CD4-positive, alpha-beta T cell treated with Interleukin-21 for 1 hour (primary cell): Measurements from ENCODE around the gene IFT25.

Experiments
- DNase-seq: peaks from one replicate; pipeline ENCODE4 v3.0.0-alpha.2; 2020

IFT25 gene

GRCh38 chr1:53956308-53957168 lies 11.0 kb upstream of the IFT25 start:
- DNase-seq, result no peak

DNA sequence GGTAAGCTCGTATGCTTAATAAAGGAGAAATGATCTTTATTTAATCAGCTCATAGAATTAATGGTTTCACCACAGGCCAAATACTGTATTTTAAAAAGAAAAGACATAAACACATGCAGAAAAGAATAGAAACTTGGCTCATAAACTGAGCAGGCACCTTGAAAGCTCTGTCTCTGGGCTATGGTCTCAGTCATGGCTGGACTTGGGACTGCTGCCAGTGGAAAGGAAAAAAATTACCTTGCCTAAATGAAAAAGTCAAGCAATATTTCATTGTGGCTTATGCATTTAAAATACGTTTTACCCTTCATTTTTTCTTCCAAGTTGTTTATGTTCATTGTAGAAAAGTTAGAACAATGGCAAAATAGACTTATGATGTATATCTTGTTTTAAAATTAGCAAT lies 8.6 kb upstream of the IFT25 start:
- no peak for DNase-seq

DNA sequence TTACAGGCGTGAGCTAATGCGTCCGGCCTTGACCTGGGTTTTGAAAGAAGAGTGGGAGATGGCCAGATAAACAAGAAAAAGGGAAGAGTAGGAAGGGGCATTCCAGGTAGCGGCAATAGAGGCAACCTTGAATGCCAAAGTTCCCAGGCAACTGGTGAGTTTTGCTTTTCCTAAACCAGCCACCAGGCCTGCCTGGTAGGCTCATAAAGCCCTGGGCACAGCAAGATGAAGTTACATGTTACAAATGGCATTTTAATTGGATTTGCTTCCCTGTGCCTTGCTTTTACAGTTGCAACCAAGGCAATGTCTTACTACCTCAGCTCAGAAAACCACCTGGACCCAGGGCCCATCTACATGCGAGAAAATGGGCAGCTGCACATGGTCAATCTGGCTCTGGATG lies 6.2 kb upstream of the IFT25 start:
- no peak for DNase-seq

DNA sequence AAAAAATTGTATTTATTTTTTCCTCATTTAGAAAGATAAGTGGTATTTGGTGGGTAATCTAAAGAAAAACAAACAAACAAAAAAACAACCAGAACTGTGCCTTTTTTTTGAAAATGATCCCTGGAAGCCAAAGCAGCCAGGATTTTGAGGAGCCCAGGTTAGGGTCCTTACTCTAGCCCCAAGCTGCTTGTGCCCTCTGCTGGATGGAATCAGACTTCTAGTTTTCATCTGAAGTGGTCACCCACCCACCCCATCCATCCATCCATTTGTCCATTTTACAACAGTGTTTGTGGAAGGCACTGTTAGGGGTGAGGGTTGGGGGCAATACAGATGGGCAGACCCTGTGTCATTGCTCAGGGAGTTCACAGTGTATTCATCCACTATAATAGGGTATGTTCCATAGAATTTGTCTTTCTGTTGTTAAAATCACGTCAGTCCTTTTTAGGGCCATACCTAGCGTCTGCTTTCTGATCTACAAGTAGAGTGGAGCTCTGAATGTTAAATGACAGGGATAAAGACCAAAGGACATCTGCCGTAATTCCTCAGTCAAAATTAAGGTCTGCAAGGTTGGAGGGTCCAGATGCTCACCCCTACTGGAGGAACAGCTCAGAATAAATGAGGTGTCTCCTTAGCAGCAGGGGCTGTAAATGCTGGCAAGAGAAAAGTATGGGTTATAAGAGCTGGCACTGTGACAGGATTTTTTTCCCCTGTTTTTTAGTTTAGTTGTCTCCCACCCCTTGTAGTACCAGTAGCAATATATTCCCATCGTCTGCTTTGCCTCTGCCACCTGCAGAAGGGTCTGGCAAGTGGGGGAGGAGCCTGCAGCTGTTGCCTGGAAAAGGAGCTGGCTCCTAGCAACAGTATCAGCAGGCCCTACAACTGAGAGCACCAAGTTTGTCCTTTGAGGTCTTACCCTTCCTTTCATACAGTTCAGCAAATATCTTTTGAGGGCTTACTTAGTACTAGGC lies 3.8 kb upstream of the IFT25 start:
- peak; percentile 39 for DNase-seq

DNA sequence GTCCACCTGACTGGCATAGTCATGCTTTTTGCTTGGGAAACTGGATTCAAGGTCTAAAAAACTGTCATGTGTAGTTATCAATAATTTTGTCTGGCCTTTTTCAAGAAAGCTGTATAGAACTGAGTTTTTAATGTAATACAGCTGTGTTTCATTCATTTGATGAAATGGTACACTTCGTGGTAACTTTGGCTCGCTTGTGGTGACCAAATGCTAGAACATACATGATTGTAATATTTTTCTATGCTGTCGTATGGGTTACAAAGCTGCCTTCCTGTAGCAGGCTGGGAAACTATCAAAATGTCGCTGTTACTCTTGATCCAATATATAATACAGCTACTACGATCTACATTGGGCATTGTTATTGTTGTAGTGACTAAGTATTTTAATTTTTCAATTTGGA lies 2.8 kb upstream of the IFT25 start:
- DNase-seq, result no peak

- no peak for DNase-seq
Observed at GRCh38 chr1:53947172-53947907, 1.8 kb upstream of the IFT25 start.

- DNase-seq, result no peak
Observed at GRCh38 chr1:53946252-53947171, 1.0 kb upstream of the IFT25 start, which contains the start of gene LRRC42. Gene LRRC42, plus strand, starts transcription at chr1:53946350. Its CDS starts 5,650 bp downstream, at chr1:53952000.

- DNase-seq, result no peak
Observed at GRCh38 chr1:53945183-53945432, 391 bp downstream of the IFT25 start.

- no peak for DNase-seq
Observed at GRCh38 chr1:53944469-53945182, 873 bp downstream of the IFT25 start.

GRCh38 chr1:53943490-53944043 lies 1.9 kb downstream of the IFT25 start:
- DNase-seq, result no peak

- no peak for DNase-seq
Observed at GRCh38 chr1:53943090-53943489, 2.4 kb downstream of the IFT25 start.

DNA sequence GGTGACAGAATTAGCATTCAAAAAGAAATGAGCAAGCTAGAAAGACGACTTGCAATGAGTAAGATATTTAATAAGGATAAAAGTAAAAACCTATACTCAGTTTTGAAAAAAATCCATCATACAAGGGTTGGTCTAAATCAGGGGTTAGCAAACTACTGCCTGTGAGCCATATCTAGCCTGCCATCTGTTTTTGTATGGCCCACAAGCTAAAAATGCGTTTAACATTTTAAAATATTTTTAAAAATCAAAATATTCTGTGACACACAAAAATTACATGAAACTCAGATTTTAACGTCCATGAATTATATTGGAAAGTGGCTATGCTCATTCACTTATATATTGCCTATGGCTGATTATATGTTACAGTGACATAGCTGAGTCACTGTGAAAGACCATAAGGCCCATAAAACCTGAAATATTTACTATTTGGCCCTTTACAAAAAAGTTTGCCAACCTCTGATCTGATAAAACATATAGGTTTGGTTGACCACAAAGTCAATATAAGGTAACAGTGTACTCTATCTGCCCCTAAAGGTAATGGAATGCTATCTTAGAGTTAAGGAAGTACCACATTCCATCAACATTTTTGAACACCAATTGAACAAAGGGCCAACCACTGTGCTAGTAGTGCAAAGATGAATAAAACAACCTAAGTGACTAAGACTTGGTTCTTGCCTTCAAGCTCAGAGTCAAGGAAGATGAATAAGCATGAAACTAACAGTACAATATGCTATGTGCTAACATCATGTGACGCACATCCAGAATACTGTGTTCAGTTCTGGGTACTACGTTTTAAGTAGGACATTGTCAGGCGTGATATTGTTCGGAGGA lies 3.2 kb downstream of the IFT25 start:
- DNase-seq, result no peak

GRCh38 chr1:53938136-53938830 lies 7.2 kb downstream of the IFT25 start:
- DNase-seq, result no peak

GRCh38 chr1:53936430-53936829 lies 9.1 kb downstream of the IFT25 start:
- no peak for DNase-seq

- no peak for DNase-seq
Observed at GRCh38 chr1:53934170-53934765, 11.2 kb downstream of the IFT25 start.

- no peak for DNase-seq
Observed at GRCh38 chr1:53931523-53931922, 14.0 kb downstream of the IFT25 start.

GRCh38 chr1:53930932-53931331 lies 14.6 kb downstream of the IFT25 start:
- DNase-seq, result no peak

DNA sequence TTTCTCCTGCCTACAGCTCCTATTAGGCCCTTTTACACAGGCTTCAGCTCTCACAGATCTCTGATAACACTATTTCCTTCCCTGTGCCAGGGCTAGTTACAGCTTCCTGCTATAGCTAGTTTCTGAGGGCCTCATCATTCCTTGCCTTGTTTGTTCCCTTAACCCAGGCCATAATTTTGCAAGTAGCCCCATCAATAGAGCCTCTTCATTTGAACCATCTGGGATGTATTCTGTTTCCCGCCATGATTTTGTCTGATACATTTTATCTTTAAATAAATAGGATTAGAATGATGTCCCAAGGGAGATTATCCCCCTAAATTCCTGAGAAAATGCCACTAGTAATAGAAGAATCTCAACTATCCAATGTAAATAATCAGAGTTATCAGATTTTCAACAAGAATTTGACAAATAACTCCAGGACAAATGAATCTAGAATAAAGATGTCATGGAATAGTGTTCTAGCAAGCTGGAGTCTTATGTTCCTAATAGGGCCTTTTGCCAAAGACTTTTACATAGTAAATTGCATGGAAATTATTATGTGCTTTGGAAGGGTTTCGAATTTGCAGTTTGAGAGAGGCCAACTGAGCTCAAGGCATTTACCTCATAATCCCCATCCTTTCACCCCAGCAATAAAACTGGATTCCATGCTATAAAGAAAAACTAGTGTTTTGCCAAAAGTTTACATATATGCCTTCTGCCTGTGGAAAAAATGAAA lies 16.1 kb downstream of the IFT25 start:
- DNase-seq, result no peak
